Neural progenitor cell (in vitro differentiated cells): Measurements from ENCODE around the gene DCUN1D3. TPM values are rescaled to one million over a fixed set of nuclear protein-coding genes. Genes with fewer than 3 reads are reported as not detected.

Experiments used
- DNase-seq: peaks from one replicate; pipeline ENCODE4 v3.0.0-alpha.2; 2016; ENCODE audit warnings: low spot score
- H2AFZ ChIP-seq: fragments of 200-600 bp; sonication (generic); replicated peaks from 2 replicates; pipeline ENCODE4 v1.6.1; 2016; ENCODE audit warnings: antibody characterized with exemption
- H3F3A ChIP-seq: fragments of 200-600 bp; sonication (generic); 2 replicates; pipeline ENCODE4 v1.6.1; 2016; ENCODE audit warnings: antibody characterized with exemption, low read depth
- H3K27ac ChIP-seq: fragments of 200-600 bp; sonication (generic); 2 replicates; pipeline ENCODE4 v1.5.1; 2016; ENCODE audit warnings: mild to moderate bottlenecking
- H3K27me3 ChIP-seq: fragments of 200-600 bp; sonication (generic); 2 replicates; pipeline ENCODE4 v1.6.1; 2016; ENCODE audit warnings: mild to moderate bottlenecking, moderate library complexity
- H3K36me3 ChIP-seq: fragments of 200-600 bp; sonication (generic); 2 replicates; pipeline ENCODE4 v1.5.1; 2016
- H3K4me1 ChIP-seq: fragments of 200-600 bp; sonication (generic); 2 replicates; pipeline ENCODE4 v1.6.1; 2016; ENCODE audit warnings: mixed run types
- H3K4me2 ChIP-seq: fragments of 200-600 bp; sonication (generic); 2 replicates; pipeline ENCODE4 v1.6.1; 2016
- H3K4me3 ChIP-seq: fragments of 200-600 bp; sonication (generic); 2 replicates; pipeline ENCODE4 v1.5.1; 2016
- H3K79me2 ChIP-seq: fragments of 200-600 bp; sonication (generic); 2 replicates; pipeline ENCODE4 v1.6.1; 2016; ENCODE audit warnings: low read depth
- H3K9ac ChIP-seq: fragments of 200-600 bp; sonication (generic); 2 replicates; pipeline ENCODE4 v1.6.1; 2016
- H3K9me3 ChIP-seq: fragments of 200-600 bp; sonication (generic); 2 replicates; pipeline ENCODE4 v1.5.1; 2016; ENCODE audit warnings: low read depth
- H4K20me1 ChIP-seq: fragments of 200-600 bp; sonication (generic); 2 replicates; pipeline ENCODE4 v1.6.1; 2016; ENCODE audit warnings: low read depth
- H3K27ac Mint-ChIP-seq: 3 replicates; pipeline ENCODE4 v1.8.0; 2021; ENCODE audit warnings: mixed read lengths
- H3K27me3 Mint-ChIP-seq: 2 replicates; pipeline ENCODE4 v1.8.0; 2022; ENCODE audit warnings: low read depth, mild to moderate bottlenecking, inconsistent platforms, moderate library complexity, mixed read lengths; ENCODE audit not compliant: insufficient read depth
- H3K36me3 Mint-ChIP-seq: 3 replicates; pipeline ENCODE4 v1.8.0; 2021; ENCODE audit warnings: mixed read lengths
- H3K4me1 Mint-ChIP-seq: 3 replicates; pipeline ENCODE4 v1.8.0; 2021; ENCODE audit warnings: mixed read lengths
- H3K4me3 Mint-ChIP-seq: 3 replicates; pipeline ENCODE4 v1.8.0; 2021; ENCODE audit warnings: mild to moderate bottlenecking, moderate library complexity, mixed read lengths
- H3K9me3 Mint-ChIP-seq: 3 replicates; pipeline ENCODE4 v1.8.0; 2020; ENCODE audit warnings: mixed read lengths
- CTCF ChIP-seq: fragments of 200-600 bp; sonication (generic); IDR thresholded peaks from 2 replicates; pipeline ENCODE4 v1.5.1; 2017; ENCODE audit warnings: antibody characterized with exemption, mild to moderate bottlenecking
- EZH2 ChIP-seq: fragments of 200-600 bp; sonication (generic); IDR thresholded peaks from 2 replicates; pipeline ENCODE4 v1.6.1; 2017; ENCODE audit warnings: antibody characterized with exemption, mild to moderate bottlenecking, moderate library complexity
- EZH2phosphoT487 ChIP-seq: fragments of 200-600 bp; sonication (generic); IDR thresholded peaks from 2 replicates; pipeline ENCODE4 v1.6.1; 2017; ENCODE audit warnings: antibody characterized with exemption
- total RNA-seq: library from RNA; depleted of rRNA; stranded (reverse); fragments of >200 nt; gene quantifications from 2 replicates; pipeline ENCODE4 v1.2.3, GENCODE V29; 2015; ENCODE audit warnings: low replicate concordance

The DCUN1D3 gene
- total RNA-seq, 1 donor from 2014 or later: 18.2 TPM

GRCh38 chr16:20875355-20875650 lies 24.9 kb downstream of the DCUN1D3 start:
- no peaks in the 10 kb centered on the region for H3K27me3 Mint-ChIP-seq
- Histone ChIP-seq H3K27ac (no peak overlapping the region), H3K9me3 (no peaks in the 10 kb centered on the region), H4K20me1 (peaks cover 25% of the 10 kb centered on the region), H3K27me3 (no peaks in the 10 kb centered on the region), H3K9ac (no peak overlapping the region), H3F3A (no peaks in the 10 kb centered on the region), H3K79me2 (peaks cover 92% of the 10 kb centered on the region), H3K4me1 (peaks cover 10% of the 10 kb centered on the region), H2AFZ (no peak overlapping the region), H3K4me2 (no peak overlapping the region), H3K4me3 (no peak overlapping the region), H3K36me3 (no peaks in the 10 kb centered on the region)
- H3K27ac Mint-ChIP-seq: no peak overlapping the region
- H3K4me3 Mint-ChIP-seq: no peak overlapping the region
- TF ChIP-seq EZH2 (no peak), CTCF (no peak), EZH2phosphoT487 (no peak)
- no peaks in the 10 kb centered on the region for H3K9me3 Mint-ChIP-seq
- no peaks in the 10 kb centered on the region for H3K36me3 Mint-ChIP-seq
- no peak for DNase-seq
- peaks cover 19% of the 10 kb centered on the region for H3K4me1 Mint-ChIP-seq

- no peak for TF ChIP-seq EZH2phosphoT487
- TF ChIP-seq EZH2: no peak
- TF ChIP-seq CTCF: no peak
- H3K27ac Mint-ChIP-seq: no peak overlapping the region
- DNase-seq: no peak
- Histone ChIP-seq H3K36me3 (no peaks in the 10 kb centered on the region), H3K9ac (no peak overlapping the region), H3K4me2 (no peak overlapping the region), H3K27ac (no peak overlapping the region), H3K79me2 (peaks cover 86% of the 10 kb centered on the region), H3K4me3 (no peak overlapping the region), H3F3A (peaks cover 2% of the 10 kb centered on the region), H3K9me3 (no peaks in the 10 kb centered on the region), H3K4me1 (peaks cover 10% of the 10 kb centered on the region), H3K27me3 (no peaks in the 10 kb centered on the region), H2AFZ (no peak overlapping the region), H4K20me1 (peaks cover 27% of the 10 kb centered on the region)
- H3K36me3 Mint-ChIP-seq: no peaks in the 10 kb centered on the region
- no peak overlapping the region for H3K4me3 Mint-ChIP-seq
- no peaks in the 10 kb centered on the region for H3K9me3 Mint-ChIP-seq
- H3K4me1 Mint-ChIP-seq: peaks cover 13% of the 10 kb centered on the region
- H3K27me3 Mint-ChIP-seq: no peaks in the 10 kb centered on the region
These were observed 26.0 kb downstream of the DCUN1D3 start for GRCh38 chr16:20874088-20874581.

- Mint-ChIP-seq H3K36me3 (no peaks in the 10 kb centered on the region), H3K4me3 (no peak overlapping the region), H3K4me1 (peaks cover 8% of the 10 kb centered on the region), H3K27me3 (no peaks in the 10 kb centered on the region), H3K9me3 (no peaks in the 10 kb centered on the region), H3K27ac (no peak overlapping the region)
- Histone ChIP-seq H2AFZ (no peak overlapping the region), H3K4me1 (peaks cover 11% of the 10 kb centered on the region), H4K20me1 (peaks cover 26% of the 10 kb centered on the region), H3K27ac (no peak overlapping the region), H3K27me3 (no peaks in the 10 kb centered on the region), H3K79me2 (peaks cover 81% of the 10 kb centered on the region), H3K9me3 (no peaks in the 10 kb centered on the region), H3K4me2 (no peak overlapping the region), H3K4me3 (no peak overlapping the region), H3F3A (peaks cover 10% of the 10 kb centered on the region), H3K36me3 (no peaks in the 10 kb centered on the region), H3K9ac (no peak overlapping the region)
- DNase-seq: no peak
- TF ChIP-seq CTCF (no peak), EZH2phosphoT487 (no peak)
These were observed 26.8 kb downstream of the DCUN1D3 start for GRCh38 chr16:20873331-20873730.
